GM21825 (cell line): Measurements from ENCODE around the gene TMEM198.
A peak's percentile ranks its signal among the peaks of the same experiment; 100 is the strongest.

Experiments
- ATAC-seq: cut with Tn5 transposase; IDR thresholded peaks from one replicate; pipeline ENCODE4 v1.9.1; 2021; ENCODE audit warnings: mild to moderate bottlenecking, moderate library complexity; ENCODE audit not compliant: unreplicated experiment

Gene TMEM198

DNA sequence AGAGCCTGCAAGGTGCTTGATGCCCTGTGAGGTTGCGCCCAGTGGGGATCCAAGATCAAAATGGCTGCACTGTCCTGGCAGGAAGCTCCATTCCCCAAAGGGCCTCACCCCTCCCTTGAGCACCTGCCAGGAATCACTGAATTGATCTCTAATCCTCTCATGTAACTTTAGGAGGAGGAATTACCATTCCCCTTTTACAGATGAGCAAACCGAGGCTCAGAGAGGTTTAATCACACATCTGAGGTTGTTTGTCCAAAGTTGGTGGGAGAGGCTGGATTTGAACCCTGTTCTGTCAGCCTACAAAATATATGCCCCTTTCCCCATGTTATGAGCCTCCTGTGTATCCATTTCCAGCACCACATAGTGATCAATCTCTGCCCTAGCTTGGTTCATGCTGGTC lies 19.0 kb upstream of the TMEM198 start:
- ATAC-seq = no peak

- no peak for ATAC-seq
Measured at GRCh38 chr2:219525533-219526232, 18.1 kb upstream of the TMEM198 start.

GRCh38 chr2:219526320-219527075 lies 17.3 kb upstream of the TMEM198 start:
- no peak for ATAC-seq

GRCh38 chr2:219527076-219527394 lies 16.8 kb upstream of the TMEM198 start:
- no peak for ATAC-seq

DNA sequence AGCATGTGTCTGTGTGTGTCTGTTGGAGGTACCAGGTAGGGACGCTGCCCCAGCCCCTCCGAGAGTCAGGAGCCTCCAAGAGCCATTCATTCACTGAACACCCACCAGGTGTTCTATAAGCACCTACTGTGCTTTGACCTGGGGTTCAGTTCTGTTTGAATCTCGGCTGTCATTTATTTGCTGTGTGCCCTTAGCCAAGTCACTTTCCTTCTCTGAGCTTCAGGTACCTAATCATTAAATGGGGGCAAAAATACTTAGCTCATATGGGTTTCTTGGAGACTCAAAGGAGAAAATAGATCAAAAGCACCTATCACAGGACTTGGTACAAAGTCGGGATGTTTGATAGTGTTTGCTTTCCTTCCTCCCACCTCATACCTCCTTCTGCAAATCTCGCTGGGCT lies 16.4 kb upstream of the TMEM198 start:
- ATAC-seq = no peak

DNA sequence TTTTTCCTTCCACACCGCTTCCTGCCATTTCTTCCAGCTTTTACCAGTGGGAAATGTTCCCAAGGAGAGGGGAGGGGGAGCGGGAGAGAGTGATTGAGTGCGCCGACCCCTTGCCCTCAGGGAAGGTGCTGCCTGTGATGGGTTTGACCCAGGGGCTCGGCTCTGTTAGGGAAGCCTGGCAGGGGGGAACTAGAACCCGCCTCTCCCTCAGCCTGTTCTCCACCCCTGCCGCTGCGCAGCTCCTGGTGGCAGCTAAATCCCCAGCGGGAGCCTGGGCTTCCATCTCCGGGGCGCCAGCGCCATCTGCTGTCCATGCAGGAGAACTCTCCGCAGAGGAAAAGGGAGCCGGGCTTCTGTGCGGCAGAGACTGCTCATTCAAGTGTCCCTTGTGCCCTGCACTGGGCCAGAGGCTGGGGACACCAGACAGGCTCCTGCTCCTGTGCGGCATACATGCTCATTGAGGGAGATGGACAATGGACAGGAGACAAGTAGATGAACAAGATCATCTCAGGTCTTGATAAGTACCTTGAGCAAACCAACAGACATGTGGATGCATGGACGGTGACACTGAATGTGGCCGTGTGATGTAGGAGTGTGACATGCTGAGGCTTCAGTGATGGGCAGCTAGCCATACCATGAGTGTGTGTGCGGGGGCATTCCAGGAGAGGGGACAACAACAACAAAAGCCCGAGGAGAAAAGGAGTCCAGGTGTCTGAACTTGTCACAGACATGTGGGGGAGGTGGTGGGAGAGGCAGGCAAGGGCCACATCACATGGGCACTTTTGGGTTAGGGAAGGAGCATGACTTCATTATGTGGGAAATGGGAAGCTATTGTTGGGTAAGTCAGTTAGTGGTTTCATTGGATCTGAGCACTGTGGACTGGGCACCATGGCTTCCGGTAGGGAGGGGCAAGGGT lies 13.5 kb upstream of the TMEM198 start:
- peak; percentile 90 for ATAC-seq

DNA sequence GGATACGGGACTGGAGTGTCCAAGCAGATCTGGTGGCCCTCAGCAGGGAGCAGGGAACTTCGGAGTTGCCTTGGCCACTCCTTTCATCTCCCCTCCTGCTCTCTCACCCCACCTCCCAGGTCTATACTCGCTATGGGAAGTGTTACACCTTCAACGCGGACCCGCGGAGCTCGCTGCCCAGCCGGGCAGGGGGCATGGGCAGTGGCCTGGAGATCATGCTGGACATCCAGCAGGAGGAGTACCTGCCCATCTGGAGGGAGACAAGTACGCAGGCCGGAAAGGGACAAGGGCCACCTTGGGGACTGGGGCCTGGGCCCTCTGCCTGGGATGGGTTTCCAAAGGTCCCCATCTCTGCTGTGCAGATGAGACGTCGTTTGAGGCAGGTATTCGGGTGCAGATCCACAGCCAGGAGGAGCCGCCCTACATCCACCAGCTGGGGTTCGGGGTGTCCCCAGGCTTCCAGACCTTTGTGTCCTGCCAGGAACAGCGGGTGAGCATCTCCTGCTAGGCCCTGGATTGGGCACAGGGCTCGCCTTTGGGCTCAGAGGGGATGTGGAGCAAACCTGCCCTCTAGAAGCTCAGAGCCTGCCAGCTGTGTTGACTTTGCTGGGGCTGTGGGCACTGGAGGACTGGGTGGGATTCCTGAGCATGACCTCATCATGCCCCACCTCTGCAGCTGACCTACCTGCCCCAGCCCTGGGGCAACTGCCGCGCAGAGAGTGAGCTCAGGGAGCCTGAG lies 12.0 kb upstream of the TMEM198 start:
- no peak for ATAC-seq

DNA sequence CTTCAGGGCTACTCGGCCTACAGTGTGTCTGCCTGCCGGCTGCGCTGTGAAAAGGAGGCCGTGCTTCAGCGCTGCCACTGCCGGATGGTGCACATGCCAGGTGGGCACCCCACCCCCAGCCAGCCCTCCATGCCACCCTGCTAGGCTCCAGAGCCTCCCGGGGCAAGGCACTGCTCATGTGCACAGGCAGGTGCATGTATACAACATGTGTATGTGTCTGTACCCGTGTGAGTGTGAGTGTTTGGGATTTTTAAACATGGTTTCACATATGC lies 11.5 kb upstream of the TMEM198 start:
- no peak for ATAC-seq

DNA sequence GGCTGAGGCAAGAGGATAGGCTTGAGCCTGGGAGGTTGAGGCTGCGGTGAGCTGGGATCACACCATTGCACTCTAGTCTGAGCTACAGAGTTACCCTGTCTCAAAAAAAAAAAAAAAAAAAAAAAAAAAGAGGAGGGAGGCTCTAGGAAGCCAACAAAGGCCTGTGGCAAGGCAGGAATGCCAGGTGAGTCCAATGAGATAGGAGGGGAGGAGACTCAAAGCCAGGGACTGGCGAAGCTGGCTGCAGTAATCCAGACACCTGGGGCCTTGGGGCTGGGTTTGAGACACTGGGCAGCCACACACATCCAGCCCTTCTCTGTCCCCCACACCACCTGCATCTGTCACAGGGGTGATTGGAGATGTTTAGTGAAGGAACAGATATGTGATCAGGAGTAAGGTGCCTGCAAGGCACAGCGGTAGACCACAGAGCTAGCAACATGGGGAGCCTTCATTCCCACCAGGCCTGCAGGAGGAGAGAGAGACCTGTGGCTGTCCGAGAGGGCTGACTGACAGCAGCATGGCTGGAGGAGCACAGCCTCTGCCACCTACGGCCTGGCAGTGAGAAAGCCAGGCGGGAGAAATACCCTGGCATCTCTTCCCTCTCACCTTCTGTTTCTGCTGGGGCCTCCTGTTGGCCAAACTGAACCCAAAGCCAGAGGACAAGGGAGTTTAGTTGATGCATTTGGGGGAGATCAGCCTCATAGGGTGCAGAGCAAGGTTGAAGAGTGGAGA lies 9.7 kb upstream of the TMEM198 start:
- no peak for ATAC-seq

GRCh38 chr2:219536425-219536824 lies 7.4 kb upstream of the TMEM198 start:
- no peak for ATAC-seq

GRCh38 chr2:219536967-219537366 lies 6.9 kb upstream of the TMEM198 start:
- no peak for ATAC-seq

DNA sequence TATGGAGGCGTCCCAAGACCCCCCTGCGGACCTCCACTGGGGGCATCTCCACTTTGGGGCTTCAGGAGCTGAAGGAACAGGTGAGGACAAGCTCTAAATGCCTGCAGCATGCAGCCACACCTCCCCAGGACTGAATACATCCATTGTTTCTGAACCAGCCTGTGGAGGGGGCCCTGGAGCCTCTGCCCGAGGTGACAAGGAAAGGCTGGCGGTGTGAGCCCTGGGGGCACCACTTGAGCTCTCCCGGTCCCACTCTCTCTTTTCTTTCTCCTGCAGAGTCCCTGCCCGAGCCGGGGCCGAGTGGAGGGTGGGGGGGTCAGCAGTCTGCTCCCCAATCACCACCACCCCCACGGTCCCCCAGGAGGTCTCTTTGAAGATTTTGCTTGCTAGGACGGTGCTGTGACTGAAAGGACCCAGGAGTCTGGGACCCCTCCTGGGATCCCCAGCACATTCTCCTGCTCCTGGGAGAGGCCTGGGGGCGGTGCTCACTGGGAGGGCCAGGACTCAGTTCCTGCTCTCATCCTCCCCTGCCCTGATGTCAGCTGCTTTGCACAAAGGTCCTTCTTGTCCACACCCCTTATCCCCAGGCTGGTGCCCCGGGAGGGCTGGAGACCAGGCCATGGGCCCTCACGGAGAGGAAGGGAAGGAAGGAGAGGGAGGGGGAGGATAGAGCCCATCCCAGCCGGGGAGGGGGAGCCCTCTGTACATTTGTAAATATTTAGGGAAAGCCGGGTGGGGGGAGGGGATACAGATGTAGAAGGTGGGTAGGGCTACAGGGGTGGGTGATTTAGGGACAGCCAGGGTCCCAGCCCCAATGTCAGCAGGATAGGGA lies 6.0 kb upstream of the TMEM198 start:
- no peak for ATAC-seq

DNA sequence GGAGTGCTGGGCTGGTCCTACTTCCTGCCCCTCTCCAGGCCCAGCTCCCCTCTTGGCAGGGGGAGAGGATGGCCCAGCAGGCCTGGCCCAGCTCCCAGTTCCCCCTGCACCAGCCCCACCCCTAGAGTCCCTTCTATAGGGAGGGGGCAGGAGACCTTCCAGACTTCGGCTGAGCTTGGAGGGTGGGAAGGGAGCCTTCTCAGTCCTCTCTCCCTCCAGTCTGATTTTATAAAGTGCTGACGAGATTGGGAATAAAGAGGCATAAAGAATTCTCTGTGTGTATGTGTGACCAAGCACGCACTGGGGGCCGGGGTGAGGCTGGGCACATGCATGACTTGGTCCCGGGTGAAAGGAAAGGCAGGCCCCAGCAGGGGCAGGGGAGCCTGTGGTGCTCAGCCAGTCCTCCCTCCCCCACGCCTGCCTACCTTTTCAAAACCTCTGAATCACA lies 5.3 kb upstream of the TMEM198 start:
- ATAC-seq = no peak

GRCh38 chr2:219538956-219539788 lies 4.7 kb upstream of the TMEM198 start:
- no peak for ATAC-seq

DNA sequence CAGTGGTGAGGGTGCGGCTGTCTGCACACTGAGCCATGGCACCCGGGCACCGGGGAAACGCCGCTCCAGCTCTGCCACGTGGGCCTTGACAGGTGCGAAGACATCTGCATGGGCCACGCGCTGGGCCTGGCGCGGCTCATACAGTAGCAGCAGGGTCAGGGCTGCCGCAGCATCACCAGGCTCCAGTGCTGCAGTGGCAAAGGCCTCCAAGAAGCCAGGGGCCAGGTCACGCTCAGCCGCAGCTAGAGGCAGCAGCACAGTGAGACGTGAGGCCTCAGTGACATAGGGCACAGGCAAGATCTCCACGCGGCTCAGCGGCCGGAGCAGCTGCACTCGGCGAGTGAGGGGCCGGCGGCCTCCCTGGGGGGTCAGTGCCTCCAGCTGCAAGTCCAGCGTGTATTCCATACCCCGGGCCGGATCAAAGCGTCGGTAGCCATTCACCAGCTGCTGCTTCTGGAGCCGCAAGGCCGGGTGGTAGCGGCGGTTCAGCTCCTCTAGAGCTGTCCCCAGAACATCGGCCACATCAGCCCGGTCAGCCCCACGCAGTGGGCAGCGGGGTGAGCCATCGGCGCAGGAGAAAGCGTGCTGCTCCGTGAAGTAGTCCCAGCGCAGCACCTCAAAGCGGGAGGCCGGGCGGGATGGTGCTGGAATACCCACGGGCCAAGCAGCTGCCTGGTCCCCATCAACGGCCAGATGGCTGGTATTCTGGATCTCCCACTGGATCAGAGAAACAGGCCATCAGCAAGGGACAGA lies 3.7 kb upstream of the TMEM198 start:
- ATAC-seq = no peak

GRCh38 chr2:219540784-219541504 lies 2.9 kb upstream of the TMEM198 start:
- no peak for ATAC-seq

- ATAC-seq = peak; percentile 44
Measured at GRCh38 chr2:219541611-219542180, 2.1 kb upstream of the TMEM198 start.
